NOMO-1 (cell line): Measurements from ENCODE around the gene MLLT3.

Source experiments
- DNase-seq, 2 experiments: peaks; one replicate each; lab custom pipeline; 2025; ENCODE audit not compliant: unreplicated experiment in 2 of 2; lab: John Stamatoyannopoulos, UW

Gene MLLT3

DNA sequence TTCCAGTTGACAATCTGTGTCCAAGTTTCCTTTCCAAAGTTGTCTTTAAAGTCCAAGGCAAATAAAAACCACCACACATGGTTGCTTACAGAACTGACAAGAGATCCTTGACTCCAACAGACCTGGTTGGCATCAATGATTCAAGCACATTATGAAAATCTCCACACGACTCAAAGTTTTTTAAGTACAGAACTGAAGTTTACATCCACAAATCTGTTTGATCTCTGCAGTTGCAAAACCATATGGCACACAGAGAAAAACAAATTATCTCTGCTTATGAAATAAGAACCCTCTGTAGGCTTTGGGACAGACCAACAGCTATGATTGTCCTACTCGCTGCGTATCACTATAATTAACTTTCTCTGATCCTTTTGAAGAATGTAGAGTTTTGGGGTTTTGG, 60.8 kb downstream of the MLLT3 start:
- no peak for DNase-seq

DNA sequence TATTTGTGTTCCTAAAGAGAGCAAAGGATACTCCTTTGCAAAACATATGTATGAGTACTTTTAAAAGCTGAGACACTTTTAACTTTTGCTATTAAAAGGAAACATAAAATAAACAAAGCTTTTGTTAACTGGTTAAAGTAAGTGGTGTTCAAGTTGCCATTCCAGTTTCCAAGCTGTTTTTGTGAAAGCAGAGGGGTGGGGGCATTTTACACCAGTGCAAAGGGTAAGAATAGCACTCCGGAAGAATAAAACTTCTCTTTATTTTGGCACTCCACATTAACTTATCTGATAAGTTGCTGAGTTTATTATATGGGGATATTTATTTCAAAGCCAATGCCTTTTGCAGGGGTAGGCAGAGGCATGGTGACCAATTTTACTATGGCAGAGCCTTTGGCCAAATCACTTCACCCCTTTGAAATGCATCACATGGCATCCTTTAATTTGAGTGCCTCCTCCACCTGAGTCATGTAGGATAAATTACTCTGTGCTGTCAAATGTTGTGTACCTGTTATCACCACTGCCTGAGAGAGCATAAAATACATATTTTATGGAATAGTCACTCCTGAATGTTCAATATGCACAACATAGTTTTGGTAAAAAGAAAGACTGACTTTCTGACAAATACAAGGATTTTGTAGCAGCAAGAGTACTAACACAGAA, 62.9 kb downstream of the MLLT3 start:
- DNase-seq: no peak

DNA sequence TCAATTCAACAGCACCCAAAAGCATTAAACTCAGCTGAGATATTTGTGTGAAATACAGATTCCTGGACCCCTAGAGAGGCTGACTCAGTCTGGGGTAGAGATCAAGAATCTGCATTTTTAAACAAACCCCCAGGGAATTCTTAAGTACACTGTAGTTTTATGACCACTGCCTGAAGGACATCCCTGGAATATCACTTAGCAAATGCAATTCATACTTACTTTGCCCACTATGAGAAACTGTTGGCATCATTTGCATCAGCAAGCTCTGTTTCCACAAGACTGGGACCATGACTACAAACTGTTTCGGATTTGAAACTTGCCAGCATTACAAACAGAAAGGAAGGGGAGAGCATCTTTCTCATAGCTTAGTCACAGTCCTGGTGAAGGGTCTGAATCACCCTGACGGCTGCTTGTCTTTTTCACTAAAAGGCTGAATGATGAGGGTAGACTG, 63.7 kb downstream of the MLLT3 start:
- DNase-seq: no peak

DNA sequence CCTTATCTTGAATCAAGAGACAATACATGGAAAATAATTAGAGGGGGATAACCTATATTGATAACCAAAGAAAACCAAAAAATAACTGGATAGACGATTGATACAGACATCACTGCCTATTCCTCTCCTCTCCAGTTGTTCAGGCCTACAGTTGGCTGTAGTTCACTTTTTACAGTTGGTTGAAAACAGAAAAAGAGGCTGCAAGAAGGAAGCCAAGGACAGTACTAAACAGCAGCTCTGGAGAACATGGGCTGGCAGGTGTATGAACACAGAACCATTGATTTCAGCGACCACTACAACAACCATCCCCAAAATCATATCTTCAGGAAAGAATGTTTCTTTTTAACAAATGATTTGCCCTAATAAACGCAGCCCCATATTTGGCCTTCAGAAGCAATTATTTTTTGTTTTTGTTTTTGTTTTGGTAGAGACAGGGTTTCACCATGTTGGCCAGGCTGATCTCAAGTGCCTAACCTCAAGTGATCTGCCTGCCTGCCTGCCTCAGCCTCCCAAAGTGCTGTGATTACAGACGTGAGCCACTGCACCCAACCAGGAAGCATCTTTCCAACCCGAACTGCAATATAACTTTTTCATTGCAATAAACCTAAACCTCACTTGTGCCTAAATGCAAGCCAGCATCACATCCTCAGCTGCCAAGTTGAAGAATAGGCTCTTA, 64.3 kb downstream of the MLLT3 start:
- DNase-seq: no peak

DNA sequence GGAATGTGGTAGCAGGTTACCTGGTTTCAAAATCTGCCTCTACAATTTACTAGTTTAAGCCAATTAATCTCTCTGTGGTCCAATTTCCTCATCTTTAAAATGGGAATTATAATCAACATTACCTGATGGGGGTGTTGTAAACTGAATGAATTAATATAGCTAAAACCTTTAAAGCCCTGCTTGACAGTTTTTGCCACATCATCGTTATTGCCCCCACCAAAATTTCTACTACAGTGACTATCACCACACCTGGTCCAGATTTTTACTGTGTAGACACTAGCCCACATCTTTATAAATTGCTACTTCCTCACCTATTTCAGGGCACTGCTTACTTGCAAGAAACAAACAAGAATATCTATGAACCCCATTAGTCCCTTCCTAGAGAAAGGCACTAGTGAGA, 65.0 kb downstream of the MLLT3 start:
- DNase-seq: no peak

DNA sequence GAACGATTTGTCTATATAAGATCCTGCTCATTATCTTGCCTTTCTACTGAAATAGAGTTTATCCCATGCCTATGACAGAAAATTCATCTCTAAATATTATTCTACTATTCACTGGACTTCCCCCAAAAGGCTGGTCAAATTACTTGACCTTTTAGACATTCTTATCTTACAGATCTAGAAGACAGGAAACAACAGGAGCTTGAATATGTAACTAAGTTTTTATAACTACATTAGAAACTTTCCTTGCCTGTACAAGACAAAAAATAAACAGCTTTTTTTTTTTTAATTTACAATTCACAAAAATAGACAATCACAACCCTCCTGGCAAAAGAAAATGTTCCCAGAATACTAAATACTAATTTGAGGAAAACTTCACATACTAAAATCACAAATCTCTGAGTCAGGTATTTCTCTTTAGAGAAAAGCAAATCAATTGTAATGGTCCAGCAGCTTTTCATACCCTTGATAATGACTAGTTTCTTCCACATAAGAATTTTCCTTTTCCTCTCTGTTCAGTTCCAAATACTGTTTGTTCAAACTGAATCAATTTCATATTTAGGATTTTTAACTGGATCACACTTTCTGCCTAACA, 68.6 kb downstream of the MLLT3 start:
- DNase-seq: no peak

DNA sequence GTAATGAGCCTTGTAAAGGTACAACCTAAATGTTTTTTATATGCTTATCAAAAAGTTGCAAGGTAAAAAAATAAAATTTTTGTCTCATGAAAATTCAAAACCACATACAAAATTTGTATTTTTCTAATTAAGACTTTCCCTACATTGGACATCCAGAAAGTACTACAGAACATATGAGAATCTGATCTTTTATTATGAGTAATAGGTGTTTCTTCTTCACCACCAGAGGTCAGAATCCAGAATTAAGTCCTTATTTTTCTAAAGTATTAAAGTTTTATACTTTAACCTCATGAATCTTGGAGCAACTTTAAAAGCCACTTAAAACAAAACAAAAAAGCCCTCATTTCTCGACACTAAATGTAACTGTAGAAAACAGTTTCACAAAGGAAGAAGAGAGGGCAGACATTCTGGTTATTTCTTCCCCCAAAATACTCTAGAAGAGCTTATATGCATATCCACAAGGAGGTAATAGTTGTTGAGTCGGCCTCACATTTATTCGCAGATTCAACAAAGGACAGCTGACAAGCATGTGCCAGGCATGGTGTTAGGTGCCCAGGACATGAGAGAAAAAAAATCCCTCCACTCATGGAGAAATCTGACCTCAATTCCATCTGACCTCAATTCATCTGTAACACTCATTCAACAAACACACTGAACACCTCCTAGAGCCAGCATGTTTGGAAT, 69.3 kb downstream of the MLLT3 start:
- no peak for DNase-seq

DNA sequence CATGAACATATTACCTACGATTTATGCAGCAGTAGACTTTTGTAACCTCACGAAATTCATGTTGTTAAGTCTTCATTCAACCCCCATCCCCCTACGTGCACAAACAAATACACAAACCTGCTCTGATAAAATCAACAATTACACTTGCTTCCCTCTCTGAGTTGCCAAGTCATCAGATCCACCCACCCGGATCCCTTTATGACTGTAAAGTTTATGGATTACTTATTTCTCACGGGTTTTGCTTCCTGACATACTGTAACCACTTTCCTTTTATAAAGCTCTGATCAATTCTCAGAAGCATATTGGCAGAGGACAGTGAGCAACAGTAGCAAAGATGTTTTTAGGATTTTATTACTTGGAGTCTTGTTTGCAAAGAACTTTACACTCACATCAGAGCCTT, 70.5 kb downstream of the MLLT3 start:
- no peak for DNase-seq

DNA sequence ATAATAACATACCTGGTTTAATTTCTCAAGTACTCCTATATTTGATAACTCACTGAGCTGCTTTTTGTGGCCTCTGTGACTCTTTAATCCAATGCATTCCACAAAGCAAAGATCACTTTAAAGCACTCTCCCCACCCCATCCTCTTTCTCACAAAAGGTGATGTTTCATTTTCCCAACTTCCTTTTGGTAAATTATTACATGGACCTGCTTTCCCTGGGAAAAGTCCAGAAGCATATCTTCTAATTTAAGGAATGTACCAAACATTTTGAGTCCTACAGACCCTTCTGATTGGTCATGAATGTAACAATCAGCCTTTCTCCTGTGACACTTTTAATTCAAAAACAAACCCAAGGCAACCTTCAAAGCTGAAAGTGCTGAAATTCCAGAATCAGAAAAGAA, 71.1 kb downstream of the MLLT3 start:
- DNase-seq: no peak

DNA sequence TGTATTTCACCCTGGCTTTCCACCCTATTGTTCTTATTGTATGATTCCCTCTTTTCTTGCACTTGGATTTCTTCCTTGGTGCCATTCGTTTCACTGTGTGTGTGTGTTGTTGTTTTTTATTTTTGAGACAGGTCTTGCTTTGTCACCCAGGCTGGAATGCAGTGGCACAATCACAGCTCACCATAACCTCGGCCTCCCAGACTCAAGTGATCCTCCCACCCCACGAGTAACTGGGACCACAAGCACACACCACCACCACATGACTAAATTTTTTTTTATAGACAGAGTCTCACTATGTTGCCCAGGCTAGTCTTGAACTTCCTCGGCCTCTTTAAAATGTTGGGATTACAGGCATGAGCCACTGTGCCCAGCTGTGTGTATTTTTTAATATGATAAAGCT, 72.0 kb downstream of the MLLT3 start:
- no peak for DNase-seq

DNA sequence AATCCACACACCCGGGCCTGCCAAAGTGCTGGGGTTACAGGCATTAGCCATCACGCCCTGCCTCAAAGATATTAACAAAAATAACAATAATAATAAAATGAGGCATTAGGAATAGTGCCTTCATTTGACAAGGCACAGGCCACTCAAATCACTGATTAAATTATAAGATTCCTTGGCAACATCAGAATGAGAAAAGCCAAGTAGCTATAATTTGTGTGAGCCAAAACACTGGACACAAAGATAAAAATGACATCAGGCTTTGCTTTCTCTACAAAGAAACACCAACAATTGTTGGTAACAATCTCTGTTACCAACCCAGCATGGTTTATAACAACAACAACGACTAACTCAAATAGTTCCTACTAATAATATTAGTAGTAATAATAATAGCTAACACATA, 73.2 kb downstream of the MLLT3 start:
- no peak for DNase-seq

DNA sequence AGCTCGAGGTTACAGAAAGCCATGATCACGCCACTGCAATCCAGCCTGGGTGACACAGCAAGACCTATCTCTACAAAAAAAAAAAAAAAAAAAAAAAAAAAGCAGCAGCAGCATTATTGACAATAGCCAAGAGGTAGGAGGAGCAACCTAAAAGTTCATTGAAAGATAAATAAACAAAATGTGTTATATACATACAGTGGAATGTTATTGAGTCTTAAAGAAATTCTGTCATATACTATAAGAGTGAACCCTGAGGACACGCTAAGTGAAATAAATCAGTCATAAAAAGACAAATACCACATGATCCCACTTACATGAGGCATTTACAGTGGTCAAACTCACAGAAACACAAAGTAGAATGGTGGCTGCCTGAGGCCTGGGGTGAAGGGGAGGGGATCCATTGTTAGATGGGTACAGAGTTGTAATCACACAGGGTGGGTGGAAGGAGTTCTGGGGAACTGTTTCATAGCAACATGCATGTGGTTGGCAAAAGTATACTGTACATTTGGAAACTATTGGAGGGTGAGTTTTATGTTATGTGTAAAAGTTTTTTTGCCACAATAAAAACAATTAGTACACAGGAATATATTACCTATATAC, 77.2 kb downstream of the MLLT3 start:
- no peak for DNase-seq

DNA sequence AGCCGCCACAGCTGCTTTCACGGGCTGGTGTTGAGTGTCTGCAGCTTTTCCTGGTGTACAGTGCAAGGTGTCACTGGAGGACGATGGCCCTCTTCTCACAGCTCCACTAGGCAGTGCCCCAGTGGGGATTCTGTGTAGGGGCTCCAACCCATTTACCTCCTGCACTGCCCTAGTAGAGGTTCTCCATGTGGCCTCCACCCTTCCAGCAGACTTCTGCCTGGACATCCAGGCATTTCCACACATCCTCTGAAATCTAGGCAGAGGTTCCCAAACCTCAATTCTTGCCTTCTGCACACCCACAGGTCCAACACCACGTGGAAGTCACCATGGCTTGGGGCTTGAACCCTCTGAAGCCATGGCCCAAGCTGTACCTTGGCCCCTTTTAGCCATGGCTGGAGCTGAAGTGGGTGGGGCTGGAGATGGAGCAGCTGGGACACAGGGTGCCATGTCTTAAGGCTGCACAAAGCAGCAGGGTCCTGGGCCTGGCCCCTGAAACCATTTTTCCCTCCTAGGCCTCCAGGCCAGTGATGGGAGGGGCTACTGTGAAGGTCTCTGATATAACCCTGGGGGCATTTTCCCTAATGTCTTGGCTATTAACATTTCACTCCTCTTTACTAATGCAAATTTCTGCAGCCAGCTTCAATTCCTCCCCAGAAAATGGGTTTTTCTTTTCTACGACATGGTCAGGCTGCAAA, 82.0 kb downstream of the MLLT3 start:
- DNase-seq: no peak

DNA sequence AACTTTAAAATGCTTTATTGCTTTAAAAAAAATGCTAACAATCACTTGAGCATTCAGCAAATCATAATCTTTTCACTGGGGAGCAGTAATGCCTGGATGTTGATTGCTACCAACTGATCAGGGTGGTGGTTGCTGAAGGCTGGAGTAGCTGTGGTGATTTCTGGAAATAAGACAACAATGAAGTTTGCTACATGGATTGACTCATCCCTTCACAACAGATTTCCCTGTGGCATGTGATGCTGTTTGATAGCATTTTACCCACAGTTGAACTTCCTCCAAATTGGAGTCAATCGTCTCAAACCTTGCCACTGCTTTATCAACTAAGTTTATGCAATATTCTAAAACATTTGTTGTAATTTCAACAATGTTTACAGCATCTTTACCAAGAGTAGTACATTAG, 83.3 kb downstream of the MLLT3 start:
- DNase-seq: no peak

DNA sequence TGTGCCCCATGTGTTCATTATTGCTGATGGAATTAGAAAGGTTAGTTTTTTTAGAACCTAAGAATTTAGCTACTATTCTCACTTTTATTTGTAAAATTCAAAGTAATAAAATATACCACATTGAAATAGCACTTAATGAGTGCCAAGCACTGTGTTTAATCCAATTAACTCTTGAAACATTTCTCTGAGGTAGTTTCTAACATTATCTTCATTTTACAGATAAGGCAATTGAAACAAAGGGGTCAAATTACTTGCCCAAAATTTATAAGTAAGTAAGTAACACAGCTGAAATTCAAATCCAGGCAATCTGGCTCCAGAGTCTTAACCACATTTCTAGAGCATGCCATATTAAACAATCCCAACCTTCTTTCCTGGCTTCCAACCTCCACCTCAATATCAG, 84.2 kb downstream of the MLLT3 start:
- no peak for DNase-seq

DNA sequence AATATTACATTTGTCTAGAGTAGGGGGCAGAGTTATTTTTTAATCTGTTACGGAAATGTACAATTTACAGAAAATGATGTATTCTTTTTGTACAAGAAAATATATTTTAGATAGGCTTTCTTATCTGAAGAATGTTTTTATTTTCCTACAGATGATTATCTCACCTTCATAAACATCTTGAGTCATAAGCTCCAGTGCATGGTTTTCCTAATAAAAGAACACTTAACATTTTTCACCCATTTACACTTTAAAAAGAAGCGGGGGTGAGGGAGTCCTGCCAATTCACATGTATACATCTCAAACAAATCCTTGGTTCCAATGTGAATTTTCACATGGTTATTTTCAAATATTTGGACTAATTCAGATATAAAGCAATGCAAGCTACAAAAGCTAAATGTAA, 85.0 kb downstream of the MLLT3 start:
- DNase-seq: no peak

DNA sequence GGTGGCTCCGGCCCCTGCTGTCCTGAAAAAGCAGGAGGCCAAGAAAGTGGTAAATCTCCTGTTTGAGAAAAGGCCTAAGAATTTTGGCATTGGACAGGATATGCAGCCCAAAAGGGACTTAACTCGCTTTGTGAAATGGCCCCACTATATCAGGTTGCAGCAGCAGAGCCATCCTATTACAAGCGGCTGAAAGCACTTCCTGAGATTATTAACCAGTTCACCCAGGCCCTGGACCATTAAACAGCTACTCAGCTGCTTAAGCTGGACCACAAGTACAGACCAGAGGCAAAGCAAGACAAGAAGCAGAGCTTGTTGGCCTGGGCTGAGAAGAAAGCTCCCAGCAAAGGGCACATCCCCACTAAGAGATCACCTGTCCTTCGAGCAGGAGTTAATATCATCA, 89.7 kb downstream of the MLLT3 start:
- DNase-seq: no peak

DNA sequence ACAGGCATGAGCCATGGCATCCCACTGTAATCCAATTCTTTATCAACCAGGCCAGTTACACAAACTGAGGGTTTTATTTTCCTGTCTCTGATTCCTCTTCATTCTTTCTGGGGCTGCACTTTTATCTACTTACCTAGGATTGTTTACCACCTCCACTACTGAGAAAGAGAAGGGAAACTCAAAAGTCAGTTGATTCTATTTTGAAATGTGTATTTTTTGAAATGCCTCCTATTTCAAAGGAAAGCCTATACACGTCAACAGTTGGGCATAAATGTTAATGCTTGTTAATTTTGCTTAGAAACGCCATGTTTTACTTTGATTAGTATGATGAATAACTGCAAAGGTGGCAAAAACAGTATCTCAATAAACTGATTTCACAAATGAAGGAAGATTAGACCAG, 92.5 kb downstream of the MLLT3 start:
- DNase-seq: no peak

DNA sequence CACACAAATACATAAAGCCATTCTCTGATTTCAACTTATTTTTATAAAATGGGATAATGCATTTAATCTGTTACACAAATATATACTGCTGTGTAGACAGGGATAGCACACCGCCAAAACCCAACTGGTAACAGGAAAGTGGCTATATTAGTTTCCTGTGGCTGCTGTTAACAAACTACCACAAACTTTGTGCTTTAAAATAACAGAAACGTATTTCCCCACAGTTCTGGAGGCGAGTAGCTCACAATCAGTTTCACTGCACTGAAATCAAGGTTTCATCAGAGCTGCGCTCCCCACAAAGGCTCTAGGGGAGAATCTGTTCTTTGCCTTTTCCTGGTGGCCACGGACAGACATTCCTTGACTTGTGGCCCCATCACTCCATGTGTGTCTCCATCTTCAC, 94.0 kb downstream of the MLLT3 start:
- DNase-seq: no peak

DNA sequence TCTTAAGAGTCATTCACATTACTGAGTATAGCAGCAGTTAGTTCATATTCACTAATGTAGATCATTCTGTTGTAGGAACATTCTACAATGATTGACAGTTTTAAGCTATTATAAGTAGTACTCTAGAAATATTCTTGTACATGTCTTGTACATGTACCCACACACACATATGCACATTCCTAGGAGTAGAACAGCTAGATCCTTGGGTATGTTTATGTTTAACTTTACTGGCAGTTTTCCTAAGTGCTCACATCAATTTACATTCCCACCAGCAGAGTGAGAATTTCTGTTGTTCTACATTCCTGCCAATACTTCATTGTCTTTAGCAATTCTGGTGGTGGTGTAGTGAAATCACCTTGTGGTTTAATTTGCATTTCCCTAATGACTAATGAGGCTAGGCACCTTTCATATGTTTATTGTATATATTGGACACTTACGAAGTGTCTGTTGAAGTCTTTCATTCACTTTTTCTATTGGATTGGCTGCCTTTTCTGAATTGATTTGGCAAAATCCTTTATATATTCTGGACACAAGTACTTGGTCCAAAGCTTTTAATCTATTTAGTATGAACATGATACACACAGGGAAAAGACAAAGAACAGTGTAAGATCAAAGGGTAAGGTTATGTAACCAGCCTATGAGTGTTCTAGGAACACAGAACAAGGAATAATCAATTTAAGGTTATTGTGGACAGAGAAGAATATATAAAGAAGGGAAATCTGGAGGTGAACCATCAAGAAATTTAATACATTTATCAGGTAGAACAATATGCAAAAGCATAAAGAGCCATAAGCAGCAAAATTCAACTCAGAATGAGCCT, 95.6 kb downstream of the MLLT3 start:
- no peak for DNase-seq
